ENCODE measurements around the gene XNDC1N. TPM values are rescaled to one million over a fixed set of nuclear protein-coding genes. Genes with fewer than 3 reads are reported as not detected.

Gene XNDC1N
- total and polyA plus RNA-seq, 2 of the 4 experiments (the other 2 are of a cell fraction) = 2.5 to 8.8 TPM

- no peak overlapping the region for H3K9ac ChIP-seq (ENCODE audit: low read depth, low read length)
- H3K23ac ChIP-seq (ENCODE audit: low read depth, low read length) = no peak overlapping the region
- H3K27ac ChIP-seq (ENCODE audit: insufficient read depth, low read length) = no peak overlapping the region
- no peaks in the 10 kb centered on the region for H3K9me3 ChIP-seq (ENCODE audit: control insufficient read depth, insufficient read depth, low read length)
- no peak overlapping the region for H3K14ac ChIP-seq (replicated peaks; ENCODE audit: low read depth, low read length)
- no peak overlapping the region for H4K91ac ChIP-seq (ENCODE audit: insufficient read depth, low read depth, low read length)
- H3K4me3 ChIP-seq (ENCODE audit: insufficient read depth, low read depth, low read length) = no peak overlapping the region
- no peaks in the 10 kb centered on the region for H3K27me3 ChIP-seq (ENCODE audit: control insufficient read depth, insufficient read depth, low read length)
- H2BK120ac ChIP-seq (ENCODE audit: low read depth, low read length) = no peak overlapping the region
- no peak overlapping the region for H2AFZ ChIP-seq (replicated peaks; ENCODE audit: low read length, poor library complexity)
- no peak overlapping the region for H3K56ac ChIP-seq (ENCODE audit: extremely low read depth, insufficient read depth, low read length)
- H3K4me1 ChIP-seq (ENCODE audit: control insufficient read depth, insufficient read depth, low read length) = peaks cover 2% of the 10 kb centered on the region; the same call in 1 of the 2 replicates
- dilution Hi-C loops (cut with HindIII; ENCODE audit: low sequenced_read_pairs, unreplicated experiment) (no loop called here), intact Hi-C loops (cut with micrococcal nuclease) (no loop called here), in situ Hi-C loops (cut with MboI; ENCODE audit: low sequenced_read_pairs) (no loop called here)
- no peak overlapping the region for H3K4ac ChIP-seq (ENCODE audit: low read depth, low read length)
- no TSS peak for BruUV-seq (replicated peaks)
- H2AK5ac ChIP-seq (ENCODE audit: low read depth, low read length) = no peak overlapping the region
- no peak for ATAC-seq (ENCODE audit: low read depth)
- no peak overlapping the region for H2AK9ac ChIP-seq (replicated peaks; ENCODE audit: low read depth, low read length, poor library complexity)
- no peak for DNase-seq
- no peak overlapping the region for H2BK15ac ChIP-seq (ENCODE audit: low read depth, low read length)
- H4K5ac ChIP-seq (ENCODE audit: low read depth, low read length) = no peak overlapping the region
- no peak overlapping the region for H3K4me2 ChIP-seq (ENCODE audit: low read depth, low read length)
- peaks cover 8 to 16% of the 10 kb centered on the region in 2 experiments for H3K79me1 ChIP-seq (ENCODE audit: low read depth in 1 of 2, low read length in 2 of 2)
- CTCF ChIA-PET = interaction anchor here (0.8 to 1.4 kb wide), 3 partner anchors 13 to 466 kb away, joined by 3 to 4 read pairs (median 3); no protein-coding TSS in a partner anchor
- H3K36me3 ChIP-seq (ENCODE audit: control insufficient read depth, insufficient read depth, low read length) = peaks cover 20% of the 10 kb centered on the region
- H3K9me1 ChIP-seq (ENCODE audit: insufficient read depth, low read length) = peaks cover 6% of the 10 kb centered on the region
- TF ChIP-seq CEBPB (IDR thresholded peaks at IDR 0.05; ENCODE audit: low read depth, low read length) = no peak
- TF ChIP-seq CHD1 (IDR thresholded peaks at IDR 0.05; ENCODE audit: low read depth, low read length) = no peak
- no peak for TF ChIP-seq RCOR1 (IDR thresholded peaks at IDR 0.05; ENCODE audit: insufficient replicate concordance, low read length)
- no peak for TF ChIP-seq MAZ (IDR thresholded peaks at IDR 0.05; ENCODE audit: borderline replicate concordance, low read depth, low read length)
- peaks cover 14% of the 10 kb centered on the region; the same call in 1 of the 2 replicates for H4K20me1 ChIP-seq (ENCODE audit: insufficient read depth, low read length)
- POLR2A ChIA-PET (ENCODE audit: unreplicated experiment) = no interaction called here
- H3K18ac ChIP-seq (ENCODE audit: low read depth, low read length) = no peak overlapping the region
- no peak overlapping the region for H4K8ac ChIP-seq (ENCODE audit: low read depth in 2 of 2, low read length in 2 of 2)
- no peak overlapping the region for H2BK20ac ChIP-seq (ENCODE audit: low read depth, low read length)
- 80% methylated on average over 1 of the region's 4 CpGs; no CpG with 5 or more reads in 1 of the 2 experiments for WGBS, 2 experiments (ENCODE audit: extremely low coverage in 2 of 2, insufficient read length in 1 of 2)
- no peak overlapping the region for H2BK5ac ChIP-seq (ENCODE audit: low read depth, low read length, poor library complexity, severe bottlenecking)
Observed at GRCh38 chr11:71964641-71965040, 36.2 kb upstream of the XNDC1N start.

Measured in IMR-90 (cell line).